DMS153 treated with DMSO at 0.1 percent for 48 hours (cell line): Measurements from ENCODE around the gene KRT6C.
"Not testable (repeated sequence)": the region's sequence is repeated elsewhere in the genome, so short reads cannot be mapped to it uniquely, and the experiment has no call there.

Experiments used
- DNase-seq: peaks from one replicate; lab custom pipeline; 2025; ENCODE audit not compliant: unreplicated experiment; lab: John Stamatoyannopoulos, UW

The KRT6C gene

GRCh38 chr12:52500574-52500973, 27.0 kb upstream of the KRT6C start:
- DNase-seq, result not testable (repeated sequence)

GRCh38 chr12:52499806-52500560, 26.4 kb upstream of the KRT6C start:
- DNase-seq, result no peak

GRCh38 chr12:52498946-52499345, 25.3 kb upstream of the KRT6C start:
- no peak for DNase-seq

- DNase-seq, result no peak
Measured at GRCh38 chr12:52497975-52498374, 24.4 kb upstream of the KRT6C start.

- no peak for DNase-seq
Measured at GRCh38 chr12:52496590-52497071, 23.0 kb upstream of the KRT6C start.

GRCh38 chr12:52496054-52496453, 22.4 kb upstream of the KRT6C start:
- DNase-seq, result no peak

GRCh38 chr12:52495389-52495788, 21.8 kb upstream of the KRT6C start:
- DNase-seq, result peak; percentile 41

- no peak for DNase-seq
Measured at GRCh38 chr12:52494518-52494917, 20.9 kb upstream of the KRT6C start.

GRCh38 chr12:52494100-52494499, 20.5 kb upstream of the KRT6C start:
- no peak for DNase-seq

- DNase-seq, result no peak
Measured at GRCh38 chr12:52493172-52493571, 19.6 kb upstream of the KRT6C start, which contains the start of gene KRT6A. TSS of gene KRT6A (minus strand) at chr12:52493257. CDS start at chr12:52493188, 69 bp downstream.

- not testable (repeated sequence) for DNase-seq
Measured at GRCh38 chr12:52492405-52492804, 18.8 kb upstream of the KRT6C start.

- DNase-seq, result not testable (repeated sequence)
Measured at GRCh38 chr12:52491495-52491894, 17.9 kb upstream of the KRT6C start.

- DNase-seq, result no peak
Measured at GRCh38 chr12:52488736-52489135, 15.1 kb upstream of the KRT6C start.

- DNase-seq, result not testable (repeated sequence)
Measured at GRCh38 chr12:52487744-52488443, 14.3 kb upstream of the KRT6C start.

GRCh38 chr12:52487211-52487610, 13.6 kb upstream of the KRT6C start:
- no peak for DNase-seq

- no peak for DNase-seq
Measured at GRCh38 chr12:52486166-52487105, 12.8 kb upstream of the KRT6C start.

- no peak for DNase-seq
Measured at GRCh38 chr12:52480073-52480472, 6.5 kb upstream of the KRT6C start.

GRCh38 chr12:52477651-52478050, 4.0 kb upstream of the KRT6C start:
- DNase-seq, result no peak

- DNase-seq, result no peak
Measured at GRCh38 chr12:52474212-52474611, 607 bp upstream of the KRT6C start.

GRCh38 chr12:52469853-52470252, 3.8 kb downstream of the KRT6C start:
- no peak for DNase-seq

GRCh38 chr12:52464897-52465296, 8.7 kb downstream of the KRT6C start:
- no peak for DNase-seq
